ENCODE data around the gene PHF5A. TPM values are rescaled to one million over a fixed set of nuclear protein-coding genes. Genes with fewer than 3 reads are reported as not detected.
"Not testable (repeated sequence)": the region's sequence is repeated elsewhere in the genome, so short reads cannot be mapped to it uniquely, and the experiment has no call there.

PHF5A gene
- total and polyA plus RNA-seq, 8 donors: 0.58 to 54.5 (median 39.9) TPM

DNA sequence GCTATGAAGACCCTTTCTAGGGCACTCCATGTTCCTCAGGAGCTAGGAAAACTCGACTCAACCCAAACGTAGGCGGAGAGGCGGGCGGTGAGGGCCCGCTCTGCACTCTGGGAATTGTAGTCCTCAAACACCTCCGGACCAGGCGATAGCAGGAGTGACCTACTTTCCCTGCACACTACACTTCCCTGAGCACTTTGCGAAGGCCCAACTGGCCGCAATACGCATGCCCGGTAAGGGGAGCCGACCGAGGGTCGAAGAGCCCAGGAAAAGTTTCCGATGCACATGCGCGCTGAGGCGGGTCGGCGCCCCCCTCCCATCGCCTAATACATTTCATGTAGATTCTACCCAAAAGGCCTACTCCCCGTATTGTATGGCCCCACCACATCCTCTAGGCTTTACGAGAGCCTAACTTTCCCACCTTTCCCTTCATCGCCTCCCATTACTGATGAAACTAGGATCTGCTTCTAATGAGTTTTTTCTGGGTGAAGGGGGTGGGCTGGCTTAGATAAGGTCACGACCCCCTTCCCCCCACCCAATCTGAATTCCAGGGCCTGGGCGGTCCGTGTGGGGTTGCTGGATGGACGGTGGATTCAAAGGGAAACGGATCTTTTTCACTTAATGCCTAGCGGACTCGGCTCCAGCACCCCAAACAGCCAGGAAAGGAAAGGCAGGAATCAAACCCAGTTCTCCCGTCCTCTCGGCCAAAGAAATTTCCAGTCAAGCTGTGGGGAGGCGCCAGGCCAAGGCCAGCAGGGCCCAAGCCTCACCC lies 23.9 kb downstream of the PHF5A start:
- Histone ChIP-seq H3K4me3 (peak overlapping the region; percentile 93 to 100 (median 95)), H3K4me1 (peaks cover 16 to 56% (median 45%) of the 10 kb centered on the region in 4 donors), H3K36me3 (peaks cover 6 to 29% (median 27%) of the 10 kb centered on the region in 4 donors), H3K27ac (peak overlapping the region; percentile 98 to 100 (median 100)), H3K9me3 (no peaks in the 10 kb centered on the region), H3K27me3 (no peaks in the 10 kb centered on the region)
- TF ChIP-seq POLR2AphosphoS5 (IDR thresholded peaks at IDR 0.05) (peak; percentile 81 to 94 (median 83)), POLR2A (IDR thresholded peaks at IDR 0.05) (peak in 1 of 4 donors; percentile 11), EP300 (IDR thresholded peaks at IDR 0.05) (no peak)
- intact Hi-C loops (cut with DNase I; ENCODE audit: low total_unique reads): no loop called here
- 0 to 1% (median 1%) methylated on average over 33 to 35 of the region's 35 CpGs for WGBS, 5 donors
- DNase-seq: peak; percentile 92 to 99

DNA sequence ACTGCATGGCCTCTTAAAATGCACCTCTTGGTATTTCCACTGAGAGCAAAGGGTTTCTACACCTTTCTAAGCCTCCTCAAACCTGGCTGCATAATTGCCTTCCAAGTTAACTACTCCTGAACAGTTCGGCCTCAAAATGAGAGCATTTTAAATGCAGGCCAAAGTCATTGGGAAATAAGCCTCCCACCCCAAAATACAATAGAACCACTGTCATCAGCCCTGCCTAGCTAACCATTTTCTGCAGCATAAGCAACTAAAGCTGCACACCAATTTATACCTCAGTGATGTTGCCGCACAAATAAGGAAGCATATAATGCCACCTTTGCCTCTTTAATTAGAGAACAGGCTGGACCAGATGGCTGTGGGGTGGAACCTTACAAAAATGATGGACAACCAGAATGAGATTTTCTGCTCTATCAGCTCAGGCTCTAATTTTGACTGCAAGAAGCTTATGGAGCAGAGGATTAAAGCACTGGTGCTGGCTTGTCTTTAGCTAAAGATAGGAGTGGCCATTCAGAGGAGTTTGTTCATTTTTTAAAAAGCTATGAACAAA lies 26.2 kb downstream of the PHF5A start:
- Histone ChIP-seq H3K27ac (peak overlapping the region in 4 of 5 donors; percentile 56 to 100 (median 99)), H3K27me3 (no peaks in the 10 kb centered on the region), H3K36me3 (peaks cover 6 to 45% (median 41%) of the 10 kb centered on the region in 4 donors), H3K9me3 (no peaks in the 10 kb centered on the region), H3K4me3 (peak overlapping the region in 1 of 4 donors; percentile 9), H3K4me1 (peaks cover 26 to 57% (median 46%) of the 10 kb centered on the region in 4 donors)
- DNase-seq: no peak
- WGBS, 5 donors: 40 to 71% (median 63%) methylated on average over 2 of the region's 2 CpGs
- intact Hi-C loops (cut with DNase I; ENCODE audit: low total_unique reads): no loop called here
- TF ChIP-seq, protein P1, sequence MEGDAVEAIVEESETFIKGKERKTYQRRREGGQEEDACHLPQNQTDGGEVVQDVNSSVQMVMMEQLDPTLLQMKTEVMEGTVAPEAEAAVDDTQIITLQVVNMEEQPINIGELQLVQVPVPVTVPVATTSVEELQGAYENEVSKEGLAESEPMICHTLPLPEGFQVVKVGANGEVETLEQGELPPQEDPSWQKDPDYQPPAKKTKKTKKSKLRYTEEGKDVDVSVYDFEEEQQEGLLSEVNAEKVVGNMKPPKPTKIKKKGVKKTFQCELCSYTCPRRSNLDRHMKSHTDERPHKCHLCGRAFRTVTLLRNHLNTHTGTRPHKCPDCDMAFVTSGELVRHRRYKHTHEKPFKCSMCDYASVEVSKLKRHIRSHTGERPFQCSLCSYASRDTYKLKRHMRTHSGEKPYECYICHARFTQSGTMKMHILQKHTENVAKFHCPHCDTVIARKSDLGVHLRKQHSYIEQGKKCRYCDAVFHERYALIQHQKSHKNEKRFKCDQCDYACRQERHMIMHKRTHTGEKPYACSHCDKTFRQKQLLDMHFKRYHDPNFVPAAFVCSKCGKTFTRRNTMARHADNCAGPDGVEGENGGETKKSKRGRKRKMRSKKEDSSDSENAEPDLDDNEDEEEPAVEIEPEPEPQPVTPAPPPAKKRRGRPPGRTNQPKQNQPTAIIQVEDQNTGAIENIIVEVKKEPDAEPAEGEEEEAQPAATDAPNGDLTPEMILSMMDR (IDR thresholded peaks at IDR 0.05): no peak
- TF ChIP-seq EP300 (IDR thresholded peaks at IDR 0.05) (no peak), POLR2A (IDR thresholded peaks at IDR 0.05) (no peak), POLR2AphosphoS5 (IDR thresholded peaks at IDR 0.05) (no peak)

DNA sequence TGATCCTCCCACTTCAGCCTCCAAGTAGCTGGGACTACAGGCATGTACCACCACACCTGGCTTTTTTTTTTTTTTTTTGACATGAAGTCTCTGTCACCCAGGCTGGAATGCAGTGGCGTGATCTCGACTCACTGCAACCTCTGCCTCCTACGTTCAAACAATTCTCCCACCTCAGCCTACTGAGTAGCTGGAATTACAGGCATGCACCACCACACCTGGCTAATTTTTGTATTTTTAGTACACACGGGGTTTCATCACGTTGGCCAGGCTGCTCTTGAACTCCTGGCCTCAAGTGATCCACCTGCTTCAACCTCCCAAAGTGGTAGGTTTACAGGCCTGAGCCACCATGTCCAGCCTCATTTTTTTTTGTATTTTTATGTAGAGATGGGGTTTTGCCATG lies 28.0 kb downstream of the PHF5A start:
- 77 to 79% (median 79%) methylated on average over 5 of the region's 5 CpGs for WGBS, 5 donors
- peaks cover 24 to 63% (median 59%) of the 10 kb centered on the region in 4 donors for H3K36me3 ChIP-seq

DNA sequence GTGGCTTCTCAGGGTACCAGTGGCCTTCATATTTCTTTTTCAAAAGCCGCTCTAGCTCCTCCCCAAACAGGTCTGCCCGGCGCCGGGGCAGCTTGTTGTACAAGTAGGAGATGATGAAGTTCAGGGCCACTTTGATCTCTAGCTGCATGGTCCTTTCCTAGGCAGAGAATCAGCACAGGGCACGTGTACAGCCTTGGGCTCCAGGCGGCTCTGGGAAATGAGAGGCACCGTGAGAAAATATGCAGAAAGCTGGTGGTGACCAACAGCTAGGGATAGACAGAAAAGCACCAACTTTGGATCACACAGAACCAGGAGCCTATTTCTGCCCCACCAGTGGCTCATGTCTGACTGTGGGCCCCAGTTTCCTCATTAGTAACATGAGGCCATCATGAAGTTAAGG lies 31.3 kb downstream of the PHF5A start:
- intact Hi-C loops (cut with DNase I; ENCODE audit: low total_unique reads): no loop called here
- Histone ChIP-seq H3K9me3 (no peaks in the 10 kb centered on the region), H3K4me3 (no peak overlapping the region), H3K27ac (peak overlapping the region in 1 of 5 donors; percentile 18), H3K27me3 (no peaks in the 10 kb centered on the region), H3K4me1 (peaks cover 35 to 87% (median 60%) of the 10 kb centered on the region in 4 donors), H3K36me3 (peaks cover 47 to 83% (median 79%) of the 10 kb centered on the region in 4 donors)
- 76 to 89% (median 85%) methylated on average over 3 to 7 of the region's 7 CpGs for WGBS, 5 donors
- TF ChIP-seq EP300 (IDR thresholded peaks at IDR 0.05) (no peak), POLR2A (IDR thresholded peaks at IDR 0.05) (no peak), POLR2AphosphoS5 (IDR thresholded peaks at IDR 0.05) (no peak)
- TF ChIP-seq, protein P1 (IDR thresholded peaks at IDR 0.05): no peak
- no peak for DNase-seq

More for the DNA sequence above, 28.0 kb downstream of the PHF5A start:
- H3K9me3 ChIP-seq; H3K4me3 ChIP-seq; H3K27me3 ChIP-seq; DNase-seq; intact Hi-C loops (cut with DNase I; ENCODE audit: low total_unique reads): not testable (repeated sequence)
- Histone ChIP-seq H3K27ac (peak overlapping the region in 2 of 5 donors; percentile 11 to 100), H3K4me1 (peaks cover 38 to 76% (median 57%) of the 10 kb centered on the region in 4 donors)

DNA sequence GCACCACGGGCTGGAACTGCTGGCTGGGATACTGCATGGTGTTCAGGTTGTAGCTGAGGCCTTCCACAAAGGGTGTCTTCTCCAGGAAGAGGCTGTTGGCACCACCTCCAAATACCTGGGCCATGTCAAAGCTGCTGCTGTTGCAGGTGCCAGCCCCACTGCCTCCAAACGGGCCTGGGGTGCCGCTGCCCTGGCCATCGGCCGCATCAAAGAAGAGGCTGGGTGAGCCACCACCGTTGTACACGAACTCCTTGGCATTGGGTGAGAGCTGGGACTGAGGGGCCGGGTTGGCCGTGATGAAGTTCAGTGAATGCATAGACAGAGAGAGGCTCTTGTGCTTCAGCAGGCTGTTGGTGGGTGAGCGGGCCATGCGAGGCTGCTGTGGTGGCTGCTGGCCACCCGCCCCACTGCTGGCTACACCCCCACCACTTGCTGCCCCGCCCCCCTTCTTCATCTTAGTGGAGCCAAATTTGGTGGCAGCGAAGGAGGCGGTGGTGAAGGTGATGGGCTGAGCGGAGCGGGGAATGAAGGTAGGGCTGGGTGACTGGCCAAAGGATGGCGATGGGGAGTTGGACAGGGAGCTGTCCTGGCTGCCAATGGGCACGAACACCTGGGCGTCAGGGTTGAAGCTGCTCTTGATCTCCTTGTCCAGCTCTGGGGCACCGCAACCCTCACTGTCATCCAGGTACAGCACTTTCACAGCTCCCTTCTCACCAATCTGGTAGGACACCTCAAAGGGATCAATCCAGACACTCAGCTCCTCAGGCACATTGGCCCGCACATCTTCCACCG lies 32.0 kb downstream of the PHF5A start:
- DNase-seq: no peak
- intact Hi-C loops (cut with DNase I; ENCODE audit: low total_unique reads): no loop called here
- no peaks in the 10 kb centered on the region for H3K9me3 ChIP-seq
- no peaks in the 10 kb centered on the region for H3K27me3 ChIP-seq
- H3K4me3 ChIP-seq: no peak overlapping the region
- H3K36me3 ChIP-seq: peaks cover 47 to 85% (median 84%) of the 10 kb centered on the region in 4 donors
- WGBS, 5 donors: 73 to 87% (median 81%) methylated on average over 21 to 23 of the region's 23 CpGs
- TF ChIP-seq, protein P1 (IDR thresholded peaks at IDR 0.05): no peak
- TF ChIP-seq EP300 (IDR thresholded peaks at IDR 0.05) (no peak), POLR2A (IDR thresholded peaks at IDR 0.05) (no peak)
- H3K27ac ChIP-seq: peak overlapping the region in 1 of 5 donors; percentile 68
- H3K4me1 ChIP-seq: peaks cover 31 to 83% (median 57%) of the 10 kb centered on the region in 4 donors

Measured in stomach (tissue), 9 donors.